Measurements from ENCODE around the gene TP73. TPM values are rescaled to one million over a fixed set of nuclear protein-coding genes. Genes with fewer than 3 reads are reported as not detected.
A peak's percentile ranks its signal among the peaks of the same experiment; 100 is the strongest.

Gene TP73
- total and polyA plus RNA-seq, 2 donors (not counting 1 experiment from before 2014, with no cell fraction given), result 1.2 to 2.4 TPM

GRCh38 chr1:3742439-3743298 is 90.4 kb downstream of the TP73 start:
- H3K27ac Mint-ChIP-seq, result no peak overlapping the region
- no peak overlapping the region for H2AFZ ChIP-seq (ENCODE audit: insufficient read depth, low read depth, low read length, poor library complexity, severe bottlenecking)
- intact Hi-C loops (cut with micrococcal nuclease), result no loop called here
- POLR2A ChIA-PET, result no interaction called here
- DNase-seq, result no peak
- no peak overlapping the region for H3K4me3 ChIP-seq (ENCODE audit: control extremely low read depth in 1 of 5, extremely low read depth in 1 of 5, insufficient read depth in 1 of 5, low read depth in 2 of 5, low read length in 4 of 5)
- H3K79me2 ChIP-seq (ENCODE audit: control insufficient read depth, insufficient read depth, low read length), result no peaks in the 10 kb centered on the region
- no peak overlapping the region for H3K27ac ChIP-seq (ENCODE audit: low read length in 2 of 2)
- peaks cover 1 to 26% of the 10 kb centered on the region in 2 experiments for H3K36me3 ChIP-seq (replicated peaks in 1 of 2; ENCODE audit: control extremely low read depth in 1 of 2, control insufficient read depth in 1 of 2, extremely low read depth in 1 of 2, insufficient read depth in 2 of 2, low read length in 1 of 2)
- no peaks in the 10 kb centered on the region for H3K9me3 Mint-ChIP-seq (ENCODE audit: insufficient read depth)
- H3K27me3 Mint-ChIP-seq, result no peaks in the 10 kb centered on the region
- WGBS (ENCODE audit: insufficient coverage), result 96% methylated on average over 21 of the region's 24 CpGs
- H3K4me1 ChIP-seq (ENCODE audit: control insufficient read depth in 2 of 2, insufficient read depth in 2 of 2, low read length in 2 of 2), result peaks cover 6 to 13% of the 10 kb centered on the region in 2 donors
- no peak overlapping the region for H3K4me2 ChIP-seq (replicated peaks; ENCODE audit: low read depth, low read length, poor library complexity, severe bottlenecking)
- TF ChIP-seq CTCF (IDR thresholded peaks at IDR 0.05), result no peak
- no peak for TF ChIP-seq EZH2 (IDR thresholded peaks at IDR 0.05; ENCODE audit: borderline replicate concordance, insufficient read depth, low read depth, low read length, poor library complexity, severe bottlenecking)
- no peak overlapping the region for H3K4me3 Mint-ChIP-seq
- no peaks in the 10 kb centered on the region for H3K9me3 ChIP-seq (ENCODE audit: control extremely low read depth in 1 of 3, control insufficient read depth in 2 of 3, insufficient read depth in 1 of 3, low read length in 2 of 3)
- H4K20me1 ChIP-seq (ENCODE audit: control insufficient read depth, insufficient read depth, low read length, poor library complexity, severe bottlenecking), result no peaks in the 10 kb centered on the region
- H3K4me1 Mint-ChIP-seq, result peaks cover 23% of the 10 kb centered on the region
- H3K9ac ChIP-seq (ENCODE audit: low read length), result no peak overlapping the region
- CTCF ChIA-PET, result no interaction called here
- ATAC-seq (ENCODE audit: low read depth), result no peak
- no peaks in the 10 kb centered on the region for H3K27me3 ChIP-seq (replicated peaks in 1 of 4; ENCODE audit: control extremely low read depth in 1 of 4, control insufficient read depth in 3 of 4, insufficient read depth in 4 of 4, low read length in 3 of 4)

GRCh38 chr1:3743421-3743820 is 91.1 kb downstream of the TP73 start:
- no peak overlapping the region for H3K4me3 Mint-ChIP-seq
- POLR2A ChIA-PET, result interaction anchor here (0.6 kb wide), 1 partner anchor 77 kb away, joined by 3 read pairs; no protein-coding TSS in a partner anchor
- peak overlapping the region; percentile 34 for H3K27ac Mint-ChIP-seq

More at GRCh38 chr1:3743421-3743820, 91.1 kb downstream of the TP73 start:
- no peaks in the 10 kb centered on the region for H3K9me3 ChIP-seq (ENCODE audit: control extremely low read depth in 1 of 3, control insufficient read depth in 2 of 3, insufficient read depth in 1 of 3, low read length in 2 of 3)
- no peaks in the 10 kb centered on the region for H3K79me2 ChIP-seq (ENCODE audit: control insufficient read depth, insufficient read depth, low read length)
- 84% methylated on average over 3 of the region's 4 CpGs for WGBS (ENCODE audit: insufficient coverage)
- no peak overlapping the region for H3K27ac ChIP-seq (ENCODE audit: low read length in 2 of 2)
- DNase-seq (no peak), ATAC-seq (ENCODE audit: low read depth) (no peak)
- no peak overlapping the region for H3K4me3 ChIP-seq (ENCODE audit: control extremely low read depth in 1 of 5, extremely low read depth in 1 of 5, insufficient read depth in 1 of 5, low read depth in 2 of 5, low read length in 4 of 5)
- intact Hi-C loops (cut with micrococcal nuclease), result no loop called here
- no peaks in the 10 kb centered on the region for H3K27me3 ChIP-seq (replicated peaks in 1 of 4; ENCODE audit: control extremely low read depth in 1 of 4, control insufficient read depth in 3 of 4, insufficient read depth in 4 of 4, low read length in 3 of 4)
- no peaks in the 10 kb centered on the region for H3K27me3 Mint-ChIP-seq
- no peaks in the 10 kb centered on the region for H3K9me3 Mint-ChIP-seq (ENCODE audit: insufficient read depth)
- H3K4me1 Mint-ChIP-seq, result peaks cover 27% of the 10 kb centered on the region
- peaks cover 9 to 18% of the 10 kb centered on the region in 2 donors for H3K4me1 ChIP-seq (ENCODE audit: control insufficient read depth in 2 of 2, insufficient read depth in 2 of 2, low read length in 2 of 2)
- no peaks in the 10 kb centered on the region for H4K20me1 ChIP-seq (ENCODE audit: control insufficient read depth, insufficient read depth, low read length, poor library complexity, severe bottlenecking)
- no peak overlapping the region for H3K4me2 ChIP-seq (replicated peaks; ENCODE audit: low read depth, low read length, poor library complexity, severe bottlenecking)
- TF ChIP-seq EZH2 (IDR thresholded peaks at IDR 0.05; ENCODE audit: borderline replicate concordance, insufficient read depth, low read depth, low read length, poor library complexity, severe bottlenecking), result no peak
- no peak for TF ChIP-seq CTCF (IDR thresholded peaks at IDR 0.05)
- H2AFZ ChIP-seq (ENCODE audit: insufficient read depth, low read depth, low read length, poor library complexity, severe bottlenecking), result no peak overlapping the region
- CTCF ChIA-PET, result no interaction called here
- peaks cover 1 to 21% of the 10 kb centered on the region in 2 experiments for H3K36me3 ChIP-seq (replicated peaks in 1 of 2; ENCODE audit: control extremely low read depth in 1 of 2, control insufficient read depth in 1 of 2, extremely low read depth in 1 of 2, insufficient read depth in 2 of 2, low read length in 1 of 2)
- H3K9ac ChIP-seq (ENCODE audit: low read length), result no peak overlapping the region

Measured in B cell (primary cell).